GM12873 (cell line): Measurements from ENCODE around the gene LY86.

Experiments used
- TF ChIP-seq, protein P1 (sequence below): IDR thresholded peaks from 2 replicates; pipeline ENCODE4 v1.5.1; 2012; ENCODE audit warnings: low read depth, mild to moderate bottlenecking, moderate library complexity, low read length, control low read depth; ENCODE audit not compliant: insufficient read depth; ENCODE audit errors: missing control alignments

LY86 gene

DNA sequence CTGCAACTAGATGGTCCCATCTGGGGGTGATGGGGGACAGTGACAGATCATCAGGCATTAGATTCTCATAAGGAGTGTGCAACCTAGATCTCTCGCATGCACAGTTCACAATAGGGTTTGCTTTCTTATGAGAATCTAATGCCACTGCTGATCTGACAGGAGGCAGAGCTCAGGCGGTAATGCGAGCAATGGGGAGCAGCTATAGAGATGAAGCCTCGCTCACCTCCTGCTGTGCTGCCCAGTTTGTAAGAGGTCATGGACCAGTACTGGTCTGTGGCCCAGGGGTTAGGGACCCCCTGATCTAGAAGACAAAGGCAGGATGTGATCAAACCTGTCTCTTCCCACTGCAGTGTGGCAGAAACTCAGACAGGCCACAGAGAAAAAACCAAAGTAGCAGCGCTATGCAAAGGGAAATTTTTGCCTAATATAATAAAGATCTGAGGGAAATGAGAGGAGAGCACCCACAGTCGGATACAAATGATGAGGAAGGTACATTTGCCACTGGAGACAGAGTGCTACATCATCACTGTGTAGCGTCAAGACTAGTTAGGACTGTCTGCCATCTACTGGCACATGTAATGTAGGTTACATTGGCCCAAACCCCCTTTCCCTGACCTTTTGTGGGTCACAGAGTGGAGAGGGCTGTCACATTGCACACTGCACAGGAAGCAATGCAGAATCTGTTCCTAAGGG, 4.1 kb upstream of the LY86 start:
- TF ChIP-seq, protein P1, sequence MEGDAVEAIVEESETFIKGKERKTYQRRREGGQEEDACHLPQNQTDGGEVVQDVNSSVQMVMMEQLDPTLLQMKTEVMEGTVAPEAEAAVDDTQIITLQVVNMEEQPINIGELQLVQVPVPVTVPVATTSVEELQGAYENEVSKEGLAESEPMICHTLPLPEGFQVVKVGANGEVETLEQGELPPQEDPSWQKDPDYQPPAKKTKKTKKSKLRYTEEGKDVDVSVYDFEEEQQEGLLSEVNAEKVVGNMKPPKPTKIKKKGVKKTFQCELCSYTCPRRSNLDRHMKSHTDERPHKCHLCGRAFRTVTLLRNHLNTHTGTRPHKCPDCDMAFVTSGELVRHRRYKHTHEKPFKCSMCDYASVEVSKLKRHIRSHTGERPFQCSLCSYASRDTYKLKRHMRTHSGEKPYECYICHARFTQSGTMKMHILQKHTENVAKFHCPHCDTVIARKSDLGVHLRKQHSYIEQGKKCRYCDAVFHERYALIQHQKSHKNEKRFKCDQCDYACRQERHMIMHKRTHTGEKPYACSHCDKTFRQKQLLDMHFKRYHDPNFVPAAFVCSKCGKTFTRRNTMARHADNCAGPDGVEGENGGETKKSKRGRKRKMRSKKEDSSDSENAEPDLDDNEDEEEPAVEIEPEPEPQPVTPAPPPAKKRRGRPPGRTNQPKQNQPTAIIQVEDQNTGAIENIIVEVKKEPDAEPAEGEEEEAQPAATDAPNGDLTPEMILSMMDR: peak; percentile 50

- TF ChIP-seq, protein P1: no peak
These were observed 3.6 kb upstream of the LY86 start for GRCh38 chr6:6585003-6585311.

DNA sequence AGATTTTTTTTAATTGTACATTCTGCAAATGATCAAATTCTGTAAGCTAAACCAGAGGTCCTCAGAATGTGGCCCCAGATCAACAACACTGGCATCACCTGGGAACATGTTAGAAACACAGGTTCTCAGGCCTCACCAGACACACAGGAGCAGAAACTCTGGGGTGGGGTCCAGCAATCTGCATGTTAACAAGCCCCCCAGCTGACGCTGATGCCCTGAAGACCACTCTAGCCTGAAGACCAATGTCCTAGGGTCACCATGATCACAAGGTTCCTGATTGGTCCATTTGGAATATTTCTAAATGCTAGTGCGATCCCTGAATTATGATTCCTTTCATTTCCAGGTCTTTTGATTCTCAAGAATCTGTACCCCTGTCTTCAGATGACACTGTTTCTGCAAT, 2.4 kb upstream of the LY86 start:
- TF ChIP-seq, protein P1: no peak

DNA sequence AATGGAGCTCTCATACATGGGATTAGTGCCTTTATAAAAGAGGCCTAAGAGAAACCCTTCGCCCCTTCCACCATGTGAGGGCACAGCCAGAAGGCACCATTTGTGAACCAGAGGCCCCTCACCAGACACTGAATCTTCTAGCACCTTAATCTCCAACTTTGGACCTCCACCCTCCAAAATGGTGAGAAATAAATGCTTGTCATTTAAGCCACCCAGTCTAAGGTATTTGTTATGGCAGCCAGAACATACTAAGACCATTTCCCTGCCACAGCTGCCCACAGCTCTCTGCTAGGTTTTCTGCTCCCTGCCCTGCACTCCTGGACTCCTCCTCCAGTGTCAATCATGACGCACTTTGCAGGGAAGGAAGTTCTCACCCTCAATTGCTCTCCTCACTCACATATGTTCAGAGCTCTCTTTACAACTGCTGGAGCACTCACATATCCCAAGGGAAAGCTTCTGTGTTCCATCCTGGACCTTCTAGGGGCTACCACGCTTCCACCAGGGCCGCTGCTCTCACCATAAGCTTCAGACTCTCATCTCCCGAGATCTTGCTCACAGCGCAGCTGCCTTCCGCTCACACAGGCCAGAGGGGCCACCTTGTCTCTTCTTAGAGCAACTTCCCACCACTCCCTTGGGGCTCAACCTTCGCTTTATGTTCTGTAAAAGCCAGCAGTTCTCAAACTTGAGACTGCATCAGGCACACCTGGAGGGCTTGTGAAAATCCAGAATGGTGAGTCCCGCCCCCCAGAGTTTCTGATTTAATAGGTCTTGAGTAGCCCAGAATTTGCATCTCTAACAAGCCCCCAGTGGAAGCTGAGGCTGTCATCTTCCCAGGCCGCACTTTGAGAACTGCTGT, 1.6 kb upstream of the LY86 start:
- TF ChIP-seq, protein P1: no peak

GRCh38 chr6:6587696-6588063, 840 bp upstream of the LY86 start:
- TF ChIP-seq, protein P1: no peak

- TF ChIP-seq, protein P1: no peak
These were observed 597 bp downstream of the LY86 start for GRCh38 chr6:6588924-6589709.

DNA sequence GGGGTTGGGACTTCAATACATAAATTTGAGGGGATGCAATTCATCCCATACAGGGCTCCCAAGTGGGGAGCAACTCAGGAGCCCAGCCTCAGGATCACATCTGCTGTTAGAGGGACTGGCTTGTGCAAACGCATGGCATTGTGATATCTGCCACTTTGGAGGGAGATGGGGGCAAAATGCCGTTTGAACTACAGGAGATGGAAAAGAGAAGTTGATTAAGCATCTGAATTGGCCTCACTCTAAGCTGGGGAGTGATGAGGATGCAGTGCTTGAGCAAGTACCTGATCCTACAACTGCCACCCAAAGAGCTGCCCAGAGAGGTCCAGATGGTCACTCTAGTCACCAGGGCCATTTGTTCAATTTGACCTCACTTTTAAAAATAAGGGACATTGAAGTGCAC, 2.0 kb downstream of the LY86 start:
- TF ChIP-seq, protein P1: no peak
